H1 (cell line): Measurements from ENCODE around the gene AOPEP. TPM values are rescaled to one million over a fixed set of nuclear protein-coding genes. Genes with fewer than 3 reads are reported as not detected.

ENCODE experiments used
- CTCF ChIA-PET: fragments of 300-600 bp; sonication (Branson Sonifier 250); formaldehyde crosslinking; loops from one replicate; lab custom pipeline; 2021; ENCODE audit not compliant: partially characterized antibody; lab: Charles Lee
- POLR2A ChIA-PET: fragments of 300-600 bp; sonication (Branson Sonifier 250); formaldehyde crosslinking; loops from one replicate; lab custom pipeline; 2021; ENCODE audit warnings: inconsistent platforms; ENCODE audit not compliant: partially characterized antibody; lab: Charles Lee
- DNase-seq, 2 experiments: peaks; one replicate each; pipeline versions ENCODE4 v3.0.0 to v3.0.0-alpha.2; 2010 to 2022; ENCODE audit warnings: low spot score in 2 of 2, low read depth in 1 of 2, mixed read lengths in 1 of 2
- FAIRE-seq: peaks from 2 replicates; lab custom pipeline; 2011; peaks lifted over from hg19 to GRCh38; lab: Jason Lieb, UNC
- H2AFZ ChIP-seq: 2 replicates; pipeline ENCODE4 v1.8.1; 2012; ENCODE audit warnings: low read length, inconsistent platforms
- H2AK5ac ChIP-seq: 2 replicates; pipeline ENCODE4 v1.6.1; 2013; ENCODE audit warnings: low read depth, low read length
- H2BK120ac ChIP-seq: replicated peaks from 2 replicates; pipeline ENCODE3; 2013; ENCODE audit warnings: low read depth, low read length, inconsistent platforms
- H2BK12ac ChIP-seq: 2 replicates; pipeline ENCODE4 v1.6.1; 2013; ENCODE audit warnings: low read depth, low read length
- H2BK15ac ChIP-seq: 2 replicates; pipeline ENCODE4 v1.6.1; 2013; ENCODE audit warnings: low read length
- H2BK20ac ChIP-seq: 2 replicates; pipeline ENCODE4 v1.6.1; 2013; ENCODE audit warnings: low read length
- H2BK5ac ChIP-seq: 2 replicates; pipeline ENCODE4 v1.6.1; 2013; ENCODE audit warnings: low read depth, low read length
- H3K14ac ChIP-seq: 2 replicates; pipeline ENCODE4 v1.6.1; 2013; ENCODE audit warnings: inconsistent platforms; ENCODE audit not compliant: insufficient read length
- H3K18ac ChIP-seq: 2 replicates; pipeline ENCODE4 v1.6.1; 2013; ENCODE audit warnings: low read length; ENCODE audit errors: extremely low read depth
- H3K23ac ChIP-seq: 2 replicates; pipeline ENCODE4 v1.6.1; 2013; ENCODE audit warnings: inconsistent platforms; ENCODE audit not compliant: insufficient read length
- H3K23me2 ChIP-seq: 2 replicates; pipeline ENCODE4 v1.6.1; 2013; ENCODE audit warnings: low read depth, low read length
- H3K27ac ChIP-seq: 2 replicates; pipeline ENCODE4 v1.6.1; 2011; ENCODE audit warnings: low read depth, low read length, inconsistent platforms
- H3K27me3 ChIP-seq, 4 experiments: replicated peaks in 1 of 4; 1 replicate in 1 of 4; 2 replicates in 3 of 4; pipeline versions ENCODE4 v1.6.1 to v1.8.1; 2011 to 2013; ENCODE audit warnings: low read length in 3 of 4, mild to moderate bottlenecking in 3 of 4, inconsistent platforms in 2 of 4, mixed read lengths in 2 of 4, moderate library complexity in 1 of 4; ENCODE audit not compliant: control insufficient read depth in 3 of 4, insufficient read depth in 3 of 4; ENCODE audit errors: extremely low read depth in 1 of 4
- H3K36me3 ChIP-seq, 4 experiments: 2 replicates each; pipeline versions ENCODE4 v1.6.1 to v1.8.1; 2011 to 2013; ENCODE audit warnings: mild to moderate bottlenecking in 4 of 4, low read length in 3 of 4, moderate library complexity in 2 of 4, control low read depth in 1 of 4, inconsistent platforms in 1 of 4; ENCODE audit not compliant: insufficient read depth in 4 of 4, control insufficient read depth in 2 of 4
- H3K4ac ChIP-seq: replicated peaks from 2 replicates; pipeline ENCODE3; 2013; ENCODE audit warnings: low read length, low read depth, mixed read lengths, inconsistent platforms; ENCODE audit not compliant: insufficient read length
- H3K4me1 ChIP-seq, 4 experiments: replicated peaks in 1 of 4; 1 replicate in 1 of 4; 2 replicates in 3 of 4; pipeline versions ENCODE4 v1.6.1 to v1.8.1; 2011 to 2013; ENCODE audit warnings: low read length in 3 of 4, inconsistent platforms in 2 of 4, mixed read lengths in 1 of 4; ENCODE audit not compliant: insufficient read depth in 4 of 4, control insufficient read depth in 3 of 4
- H3K4me2 ChIP-seq, 2 experiments: 2 replicates each; pipeline versions ENCODE4 v1.6.1 to v1.8.1; 2011 to 2013; ENCODE audit warnings: low read depth in 2 of 2, low read length in 2 of 2, control low read depth in 1 of 2, inconsistent platforms in 1 of 2, mild to moderate bottlenecking in 1 of 2; ENCODE audit not compliant: insufficient read depth in 1 of 2
- H3K4me3 ChIP-seq, 4 experiments: fragments of 200-600, 300-600 bp in 1 of 4; sonication (generic), shearing (Covaris generic), sonication (Bioruptor Twin) in 1 of 4; 2 replicates each; pipeline versions ENCODE4 v1.5.1 to v1.8.1; 2011 to 2016; ENCODE audit warnings: low read length in 4 of 4, low read depth in 3 of 4, control low read depth in 2 of 4, inconsistent platforms in 2 of 4, mild to moderate bottlenecking in 2 of 4, mixed read lengths in 1 of 4, moderate library complexity in 1 of 4; ENCODE audit not compliant: insufficient read depth in 2 of 4; ENCODE audit errors: extremely low read depth in 1 of 4
- H3K56ac ChIP-seq: replicated peaks from 2 replicates; pipeline ENCODE3; 2013; ENCODE audit warnings: low read depth, mild to moderate bottlenecking, mixed read lengths, low read length, inconsistent platforms; ENCODE audit not compliant: insufficient read length
- H3K79me1 ChIP-seq: 2 replicates; pipeline ENCODE4 v1.6.1; 2013; ENCODE audit warnings: low read depth, low read length, control low read depth
- H3K79me2 ChIP-seq, 2 experiments: 2 replicates each; pipeline versions ENCODE4 v1.6.1 to v1.8.1; 2012 to 2013; ENCODE audit warnings: low read length in 2 of 2, mild to moderate bottlenecking in 2 of 2, inconsistent platforms in 1 of 2; ENCODE audit not compliant: insufficient read depth in 2 of 2, control insufficient read depth in 1 of 2
- H3K9ac ChIP-seq, 4 experiments: replicated peaks in 1 of 4; 1 replicate in 1 of 4; 2 replicates in 3 of 4; pipeline versions ENCODE4 v1.6.1 to v1.8.1; 2011 to 2013; ENCODE audit warnings: low read depth in 3 of 4, low read length in 3 of 4, control low read depth in 2 of 4, mild to moderate bottlenecking in 2 of 4, moderate library complexity in 2 of 4, inconsistent platforms in 1 of 4; ENCODE audit errors: extremely low read depth in 1 of 4
- H3K9me3 ChIP-seq, 2 experiments: 2 replicates each; pipeline versions ENCODE4 v1.6.1 to v1.8.1; 2012 to 2013; ENCODE audit warnings: mild to moderate bottlenecking in 2 of 2, moderate library complexity in 2 of 2, control low read depth in 1 of 2, inconsistent platforms in 1 of 2, low read depth in 1 of 2, low read length in 1 of 2, mixed read lengths in 1 of 2; ENCODE audit not compliant: insufficient read depth in 2 of 2
- H4K20me1 ChIP-seq, 2 experiments: replicated peaks in 1 of 2; 2 replicates each; pipeline versions ENCODE3 to v1.8.1; 2011 to 2013; ENCODE audit warnings: inconsistent platforms in 2 of 2, low read length in 2 of 2, mild to moderate bottlenecking in 1 of 2; ENCODE audit not compliant: insufficient read depth in 2 of 2, control insufficient read depth in 1 of 2
- H4K5ac ChIP-seq: 2 replicates; pipeline ENCODE4 v1.6.1; 2013; ENCODE audit warnings: low read length, low read depth, mixed read lengths, inconsistent platforms; ENCODE audit not compliant: insufficient read length
- H4K8ac ChIP-seq: 2 replicates; pipeline ENCODE4 v1.8.0; 2013; ENCODE audit warnings: mild to moderate bottlenecking, moderate library complexity, low read length, inconsistent platforms; ENCODE audit not compliant: insufficient read depth; ENCODE audit errors: extremely low read depth
- H4K91ac ChIP-seq: replicated peaks from 2 replicates; pipeline ENCODE3; 2013; ENCODE audit warnings: low read length, mixed read lengths, inconsistent platforms; ENCODE audit not compliant: insufficient read length
- BACH1 ChIP-seq: IDR thresholded peaks from 2 replicates; pipeline ENCODE4 v1.6.1; 2012; ENCODE audit warnings: low read length, improper control_type of control experiment
- CBX8 ChIP-seq: fragments of 300-800, 300-1000 bp; sonication (generic); IDR thresholded peaks from 2 replicates; pipeline ENCODE4 v1.7.1; 2016; ENCODE audit warnings: low read depth, low read length, borderline replicate concordance
- CTCF ChIP-seq, 3 experiments: IDR thresholded peaks; 1 replicate in 2 of 3; 2 replicates in 1 of 3; pipeline versions ENCODE4 v1.5.1 to v1.6.1; 2011; ENCODE audit warnings: low read length in 3 of 3, mild to moderate bottlenecking in 3 of 3, inconsistent platforms in 2 of 3, low read depth in 1 of 3, moderate library complexity in 1 of 3; ENCODE audit not compliant: insufficient read depth in 1 of 3; ENCODE audit errors: control extremely low read depth in 1 of 3
- HDAC6 ChIP-seq: IDR thresholded peaks from one replicate; pipeline ENCODE4 v1.7.1; 2012; ENCODE audit warnings: low read depth, mild to moderate bottlenecking, inconsistent platforms, low read length, moderate library complexity
- MAFK ChIP-seq: IDR thresholded peaks from 2 replicates; pipeline ENCODE4 v1.6.1; 2012; ENCODE audit warnings: low read depth, mild to moderate bottlenecking, improper control_type of control experiment, low read length
- PHF8 ChIP-seq: fragments of 200-600 bp; sonication (generic); conservative IDR thresholded peaks from 2 replicates; pipeline ENCODE4 v1.7.1; 2012; ENCODE audit warnings: low read depth, mild to moderate bottlenecking, inconsistent platforms, low read length, moderate library complexity
- POLR2AphosphoS5 ChIP-seq: IDR thresholded peaks from 2 replicates; pipeline ENCODE4 v1.6.1; 2011; ENCODE audit warnings: low read depth, low read length
- RXRA ChIP-seq: IDR thresholded peaks from 2 replicates; pipeline ENCODE4 v1.6.1; 2011; ENCODE audit warnings: low read depth, mild to moderate bottlenecking, low read length, moderate library complexity; ENCODE audit not compliant: insufficient read depth
- SIX5 ChIP-seq: IDR thresholded peaks from 2 replicates; pipeline ENCODE4 v1.6.1; 2011; ENCODE audit warnings: mild to moderate bottlenecking, low read depth, low read length
- SP1 ChIP-seq: IDR thresholded peaks from 2 replicates; pipeline ENCODE4 v1.6.1; 2011; ENCODE audit warnings: low read depth, low read length
- SUZ12 ChIP-seq: fragments of 200-600 bp; sonication (generic); IDR thresholded peaks from 2 replicates; pipeline ENCODE4 v1.6.1; 2012; ENCODE audit warnings: mild to moderate bottlenecking, inconsistent platforms, low read length, moderate library complexity, mixed read lengths
- TAF1 ChIP-seq: IDR thresholded peaks from 2 replicates; pipeline ENCODE4 v1.6.1; 2011; ENCODE audit warnings: mild to moderate bottlenecking, low read depth, low read length
- TEAD4 ChIP-seq: IDR thresholded peaks from 2 replicates; pipeline ENCODE4 v1.6.1; 2012; ENCODE audit warnings: low read depth, low read length, inconsistent platforms, mixed read lengths
- WGBS, 2 experiments: shearing (Covaris generic) in 1 of 2; methylation state at CpG; one replicate each; pipeline versions ENCODE4 v1.1.6 to v1.1.7; 2013 to 2015; ENCODE audit warnings: low lambda C conversion rate in 2 of 2, mixed read lengths in 2 of 2, inconsistent platforms in 1 of 2, low coverage in 1 of 2, missing lambda C conversion rate in 1 of 2; ENCODE audit not compliant: insufficient replicate concordance in 2 of 2, insufficient coverage in 1 of 2, insufficient read length in 1 of 2; ENCODE audit errors: extremely low coverage in 1 of 2, missing lambda C conversion rate in 1 of 2; 5-methylcytosine and 5-hydroxymethylcytosine counted together
- polyA plus RNA-seq, 7 experiments: library from polyadenylated mRNA; depleted of rRNA in 3 of 7; stranded (reverse) in 5 of 7; unstranded in 2 of 7; fragments of >200 nt in 5 of 7; fragments of 200-250 nt in 2 of 7; gene quantifications; 1 replicate in 5 of 7; 2 replicates in 1 of 7; 4 replicates in 1 of 7; pipeline versions ENCODE4 v1.2.1 to v1.2.3, GENCODE V29; 2011 to 2013; ENCODE audit warnings: missing spikeins in 2 of 7, mixed read lengths in 2 of 7
- total RNA-seq: library from RNA; stranded (reverse); fragmentation: NEBNext Ultra II Directional; extraction: Animal tissue kit (Norgen Biotek cat#: 25700); gene quantifications from 2 replicates; pipeline ENCODE4 v1.2.1, GENCODE V29; 2021

AOPEP gene
- total and polyA plus RNA-seq, 2 of the 8 experiments (the other 6 are each of a cell fraction or from before 2014, with no cell fraction given) = 6.1 to 14.3 TPM

- Histone ChIP-seq H3K23ac (no peak overlapping the region), H3K56ac (no peak overlapping the region), H3K27me3 (no peaks in the 10 kb centered on the region), H3K36me3 (no peaks in the 10 kb centered on the region), H3K14ac (no peak overlapping the region), H2BK120ac (no peak overlapping the region), H3K23me2 (no peaks in the 10 kb centered on the region), H3K18ac (no peak overlapping the region), H2BK12ac (no peak overlapping the region; the same call in 1 of the 2 replicates), H4K8ac (no peak overlapping the region), H4K91ac (no peak overlapping the region), H2BK20ac (no peak overlapping the region), H4K20me1 (no peaks in the 10 kb centered on the region), H3K9ac (no peak overlapping the region), H2AK5ac (no peak overlapping the region), H2AFZ (no peak overlapping the region), H3K4me3 (0 out of 8 replicates have a peak overlapping the region, but pooled peaks of 1 of the 4 experiments have one; percentile 58), H3K4me1 (peaks cover 5 to 31% (median 14%) of the 10 kb centered on the region in 4 experiments), H3K79me1 (no peaks in the 10 kb centered on the region), H3K79me2 (no peaks in the 10 kb centered on the region), H2BK5ac (no peak overlapping the region), H2BK15ac (no peak overlapping the region), H4K5ac (no peak overlapping the region), H3K4ac (no peak overlapping the region), H3K9me3 (no peaks in the 10 kb centered on the region), H3K4me2 (no peak overlapping the region), H3K27ac (no peak overlapping the region)
- DNase-seq (no peak), FAIRE-seq (no peak)
- ChIA-PET CTCF (interaction anchor here (0.6 to 13.7 kb wide), 54 partner anchors 9 to 575 kb away, joined by 3 to 209 read pairs (median 4); partner anchors contain the start of gene PCAT7), POLR2A (interaction anchor here (0.8 kb wide), 1 partner anchor 14 kb away, joined by 4 read pairs; no protein-coding TSS in a partner anchor)
- 83% methylated on average over 4 of the region's 4 CpGs; no CpG with 5 or more reads in 1 of the 2 experiments for WGBS, 2 experiments
- TF ChIP-seq POLR2AphosphoS5 (no peak), HDAC6 (no peak), TAF1 (no peak), TEAD4 (no peak), RXRA (no peak), MAFK (no peak), SIX5 (no peak), BACH1 (no peak), CTCF (IDR thresholded peaks at IDR 0.05; ENCODE audit: control extremely low read depth in 1 of 3, insufficient read depth in 1 of 3, low read depth in 1 of 3, low read length in 3 of 3) (no peak), CBX8 (no peak), SP1 (no peak), SUZ12 (no peak), PHF8 (no peak)
Observed at GRCh38 chr9:95128177-95128524, 401.7 kb downstream of the AOPEP start.
